ENCODE results near the gene PDE11A. TPM values are rescaled to one million over a fixed set of nuclear protein-coding genes. Genes with fewer than 3 reads are reported as not detected.

The PDE11A gene
- total RNA-seq, 1 experiment from 2014 or later = 0.13 TPM

DNA sequence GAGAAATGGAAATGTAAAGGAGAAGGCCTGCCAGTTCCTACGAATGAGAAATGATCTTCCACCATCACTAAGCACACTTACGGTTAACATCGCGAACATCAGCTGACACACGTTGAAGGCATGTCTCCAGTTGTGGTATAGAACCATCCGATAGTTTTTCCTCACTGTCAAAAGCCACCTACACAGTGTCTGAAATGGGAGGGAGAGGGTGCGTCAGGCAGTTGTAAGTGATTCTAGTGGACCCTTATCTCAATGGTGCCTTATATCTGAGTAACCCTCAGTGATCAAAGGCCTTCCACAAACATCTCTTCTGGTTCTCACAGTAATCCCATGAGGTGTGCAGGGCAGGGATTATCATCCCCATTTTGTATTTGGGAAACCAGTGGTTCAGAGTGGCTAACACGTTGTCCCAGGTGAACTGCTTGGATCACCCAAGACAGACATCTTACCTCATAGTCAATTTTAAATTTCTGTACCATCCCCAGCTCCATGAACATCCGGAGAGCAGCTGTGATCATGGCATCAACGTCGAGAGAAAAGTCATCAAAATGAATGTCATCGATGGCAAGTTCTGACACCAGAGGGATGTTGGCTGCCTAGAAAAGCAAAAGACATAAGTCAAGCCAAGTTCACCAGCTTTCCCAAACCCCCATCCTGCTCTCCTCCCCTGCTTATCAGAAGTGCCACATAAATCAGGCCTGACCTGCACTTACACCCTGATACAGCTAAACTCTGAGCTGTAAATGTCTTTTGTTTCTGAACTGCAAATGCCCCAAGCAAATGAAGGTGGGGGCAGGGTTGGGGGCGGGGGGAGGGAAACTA, 344.8 kb downstream of the PDE11A start:
- H3K27me3 ChIP-seq = peaks cover 5% of the 10 kb centered on the region; the same call in 1 of the 2 replicates
- no peak for DNase-seq
- no peaks in the 10 kb centered on the region for H3K9me3 ChIP-seq
- no peaks in the 10 kb centered on the region for H3K36me3 ChIP-seq
- no peak overlapping the region for H3K4me3 ChIP-seq

DNA sequence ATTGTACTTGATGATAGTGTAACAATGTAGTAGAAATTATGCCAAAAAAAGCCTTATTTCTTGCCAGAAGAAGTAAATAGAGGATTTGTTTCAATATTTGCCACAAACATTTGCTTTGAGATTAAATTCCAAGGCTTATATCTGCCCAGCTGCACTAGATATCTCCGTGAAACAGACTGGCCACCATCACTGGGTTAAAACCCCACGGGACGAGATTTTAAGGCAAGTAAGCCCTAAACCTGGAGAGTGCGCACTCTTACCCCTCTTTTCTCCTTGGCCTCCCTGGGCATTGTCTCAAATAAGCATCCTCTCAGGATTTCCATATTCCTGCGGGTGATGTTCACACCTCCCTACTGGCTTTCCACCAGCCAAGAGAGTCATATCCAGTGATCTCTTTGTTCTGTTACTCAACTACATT, 345.6 kb downstream of the PDE11A start:
- Histone ChIP-seq H3K4me3 (no peak overlapping the region), H3K9me3 (no peaks in the 10 kb centered on the region), H3K27me3 (peaks cover 5% of the 10 kb centered on the region; the same call in 1 of the 2 replicates), H3K36me3 (no peaks in the 10 kb centered on the region)
- DNase-seq = no peak

DNA sequence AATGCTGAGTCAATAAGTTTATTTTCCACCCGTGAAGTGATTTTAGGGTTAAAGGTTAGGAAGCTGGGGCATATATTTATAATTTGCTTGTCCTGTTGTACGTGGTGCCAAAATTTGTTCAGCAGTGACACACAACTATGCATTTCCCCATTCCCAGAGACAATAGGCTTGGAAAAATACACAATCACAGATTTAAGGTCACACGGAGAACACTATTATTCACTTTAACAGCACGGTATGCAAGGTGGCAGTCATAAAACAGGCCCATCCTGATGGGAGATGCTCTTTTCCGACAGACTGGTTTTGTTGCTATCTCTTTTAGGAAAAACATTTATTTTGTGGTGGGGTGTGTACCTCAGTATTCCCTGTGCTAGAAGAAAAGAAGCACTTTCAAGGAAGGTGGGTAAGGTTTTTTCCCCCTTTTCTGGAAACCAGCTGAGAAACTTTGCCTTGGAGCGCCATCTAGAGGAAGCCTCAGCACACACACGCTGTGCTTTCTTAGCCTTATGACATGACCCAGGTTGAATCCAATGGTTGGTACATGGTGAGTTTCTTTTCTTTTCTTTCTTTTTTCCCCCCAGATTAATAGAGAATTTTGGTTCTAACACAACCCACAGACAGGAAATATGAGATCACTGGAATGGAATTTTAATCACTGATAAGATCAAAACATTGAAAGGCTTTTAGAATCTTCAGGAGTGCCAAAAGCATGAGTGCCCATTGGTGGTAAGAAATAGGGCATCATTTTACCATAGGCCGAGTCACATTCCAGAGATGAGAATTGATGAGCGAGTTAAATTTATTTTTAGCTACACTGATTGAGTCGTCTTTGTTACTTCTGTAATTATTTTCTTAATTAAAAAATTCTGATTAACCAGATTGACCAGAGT, 347.9 kb downstream of the PDE11A start:
- Histone ChIP-seq H3K9me3 (no peaks in the 10 kb centered on the region), H3K27me3 (peaks cover 5% of the 10 kb centered on the region; the same call in 1 of the 2 replicates), H3K36me3 (no peaks in the 10 kb centered on the region), H3K4me3 (no peak overlapping the region)
- peak; percentile 11 for DNase-seq

DNA sequence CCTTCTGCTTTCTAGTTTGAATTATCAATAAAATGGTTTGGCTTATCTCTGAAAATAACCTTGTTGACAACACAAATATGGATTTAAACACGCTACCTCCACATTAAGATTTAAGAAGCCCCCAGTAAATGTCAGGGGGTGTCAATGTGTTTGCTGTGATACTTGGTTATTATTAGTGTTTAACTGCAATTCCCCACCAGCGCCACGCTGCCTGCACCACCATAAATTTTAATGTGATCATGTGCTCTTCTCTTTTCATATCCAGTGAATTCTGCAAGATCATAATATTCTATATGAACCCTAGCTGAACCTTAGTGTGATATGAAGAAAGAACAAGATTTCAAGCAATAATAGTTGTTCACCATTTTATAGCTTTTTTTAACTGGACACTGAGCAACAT, 349.3 kb downstream of the PDE11A start:
- Histone ChIP-seq H3K27me3 (no peaks in the 10 kb centered on the region; the same call in 1 of the 2 replicates), H3K4me3 (no peak overlapping the region), H3K9me3 (no peaks in the 10 kb centered on the region), H3K36me3 (no peaks in the 10 kb centered on the region)
- DNase-seq = no peak

DNA sequence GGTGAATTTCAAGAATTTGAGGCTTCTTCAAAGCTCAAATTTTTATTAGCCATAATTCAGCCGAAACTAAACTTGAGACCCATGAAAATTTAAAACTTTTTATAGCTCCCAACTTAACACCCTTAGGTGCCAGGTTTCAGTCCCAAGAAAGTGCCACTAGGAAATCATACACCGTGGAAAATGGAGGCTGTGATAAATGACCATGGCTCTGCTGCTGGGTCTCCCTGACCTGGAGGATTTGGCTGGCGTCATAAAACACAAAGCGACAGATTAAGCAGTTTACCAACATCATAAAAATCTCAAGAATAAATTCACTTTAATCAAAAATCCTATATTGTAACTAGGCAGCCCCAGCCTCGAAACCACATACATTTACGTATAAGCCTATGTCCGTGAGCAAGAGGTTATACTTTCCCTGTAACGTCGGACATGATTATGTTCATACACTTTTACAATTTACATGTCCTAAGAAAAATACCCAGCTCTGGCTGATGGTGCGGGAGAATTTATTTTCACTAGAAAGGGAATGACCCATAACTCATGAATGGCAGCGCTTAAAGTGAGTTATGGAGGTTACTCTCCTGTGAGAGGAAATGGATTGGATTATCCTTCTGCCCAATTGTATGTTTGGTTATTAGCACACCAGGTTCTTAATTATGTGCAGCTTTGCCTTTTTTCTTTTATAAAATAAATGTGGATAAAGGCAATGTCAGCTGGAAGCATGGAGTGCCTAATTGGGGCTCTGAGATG, 350.6 kb downstream of the PDE11A start:
- no peak for DNase-seq
- H3K27me3 ChIP-seq = no peaks in the 10 kb centered on the region; the same call in 1 of the 2 replicates
- no peaks in the 10 kb centered on the region for H3K9me3 ChIP-seq
- H3K4me3 ChIP-seq = no peak overlapping the region
- no peaks in the 10 kb centered on the region for H3K36me3 ChIP-seq

DNA sequence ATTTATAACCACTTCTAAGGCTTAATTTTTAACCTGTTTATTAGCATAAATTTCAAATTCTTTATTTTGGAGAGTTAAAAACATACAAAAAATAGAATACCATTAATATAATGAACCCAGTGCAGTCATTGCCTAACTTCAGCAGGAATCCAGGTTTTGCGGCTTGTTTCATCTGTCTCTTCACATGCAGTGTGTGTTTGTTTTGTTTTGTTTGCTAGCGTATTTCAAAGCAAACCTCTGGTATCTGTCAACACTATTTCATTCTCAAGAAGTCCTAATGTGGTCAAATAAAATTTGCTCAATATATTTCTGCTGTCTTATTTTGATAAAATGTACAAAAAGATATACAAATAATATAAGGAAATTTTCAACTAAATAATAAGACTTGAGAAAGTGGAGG, 351.5 kb downstream of the PDE11A start:
- Histone ChIP-seq H3K9me3 (no peaks in the 10 kb centered on the region), H3K27me3 (no peaks in the 10 kb centered on the region; the same call in 1 of the 2 replicates), H3K4me3 (no peak overlapping the region), H3K36me3 (no peaks in the 10 kb centered on the region)
- no peak for DNase-seq

DNA sequence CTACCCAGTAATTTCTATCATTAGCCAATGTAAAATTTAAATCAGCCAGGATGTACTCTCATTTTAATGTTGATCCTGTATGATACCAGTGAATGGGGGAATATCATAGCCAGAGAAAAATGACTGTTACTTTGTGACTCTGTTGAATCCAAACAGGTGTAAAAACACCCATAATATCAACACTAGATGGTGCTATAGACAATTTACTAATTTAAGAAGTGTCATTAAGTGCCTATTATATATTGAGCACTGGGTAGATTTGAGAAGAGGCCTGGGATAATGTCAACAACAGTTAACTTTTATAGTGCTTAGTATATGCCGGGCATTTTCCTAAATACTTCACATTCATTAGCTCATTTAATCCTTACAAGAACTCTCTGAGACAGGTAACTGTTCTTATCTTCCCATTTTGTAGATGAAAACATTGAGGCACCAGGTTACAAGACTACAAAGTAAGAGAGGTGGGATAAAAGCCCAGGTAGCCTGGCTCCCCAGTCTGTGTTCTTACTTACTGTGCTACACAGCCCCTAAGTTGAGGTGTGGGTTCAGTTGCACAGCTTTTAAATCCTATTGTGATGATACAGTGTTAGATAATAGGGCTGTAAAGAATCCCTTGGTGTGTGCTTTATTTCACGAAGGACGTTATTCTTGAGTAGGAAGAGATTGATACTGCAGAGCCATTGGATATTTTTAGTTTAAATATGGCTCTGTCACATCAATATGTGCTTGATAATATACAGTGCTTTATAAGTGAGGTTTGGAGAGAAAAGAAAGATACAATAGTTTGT, 354.6 kb downstream of the PDE11A start:
- no peak for DNase-seq
- Histone ChIP-seq H3K27me3 (no peaks in the 10 kb centered on the region; the same call in 1 of the 2 replicates), H3K9me3 (no peaks in the 10 kb centered on the region), H3K4me3 (no peak overlapping the region), H3K36me3 (no peaks in the 10 kb centered on the region)

DNA sequence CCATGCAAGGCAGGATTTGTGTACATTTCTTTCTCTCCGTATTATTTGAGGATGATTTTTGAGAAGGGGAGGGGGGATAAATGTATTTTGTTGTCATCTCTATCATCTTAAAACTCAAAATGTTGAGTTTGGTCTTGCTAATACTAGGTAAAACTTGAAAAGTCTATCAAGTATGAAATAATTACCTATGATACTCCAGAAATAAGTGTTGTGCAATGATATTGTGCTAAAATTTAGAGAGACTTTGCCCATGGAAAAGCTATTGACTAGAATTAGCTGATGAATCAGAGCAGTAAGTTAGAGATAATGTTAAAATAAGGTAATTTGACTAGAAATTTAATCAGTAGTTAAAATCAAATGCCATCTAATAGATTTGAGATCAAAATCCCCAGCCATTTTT, 356.1 kb downstream of the PDE11A start:
- no peaks in the 10 kb centered on the region; the same call in 1 of the 2 replicates for H3K27me3 ChIP-seq
- no peaks in the 10 kb centered on the region for H3K9me3 ChIP-seq

DNA sequence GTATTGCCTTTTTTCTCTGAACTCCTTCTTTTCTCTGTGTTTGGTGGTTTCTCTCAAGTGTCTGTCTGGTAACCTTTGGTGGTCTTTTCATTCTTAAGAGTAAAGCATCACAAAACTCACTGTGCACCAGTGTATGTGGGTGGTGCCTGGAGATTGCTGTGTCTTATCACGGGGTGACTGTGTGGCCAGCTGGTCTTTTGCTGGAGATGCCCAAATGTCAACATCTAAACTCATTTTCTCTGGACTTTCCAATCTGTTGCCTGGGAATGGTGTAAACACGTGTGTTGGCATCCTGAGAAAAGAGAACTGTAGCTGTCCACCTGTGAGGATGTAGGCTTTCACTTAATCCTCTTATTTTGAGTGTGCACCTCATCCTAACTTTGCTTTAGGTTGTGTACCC, 356.8 kb downstream of the PDE11A start:
- no peak overlapping the region for H3K4me3 ChIP-seq
- no peaks in the 10 kb centered on the region for H3K9me3 ChIP-seq
- DNase-seq = no peak
- H3K36me3 ChIP-seq = no peaks in the 10 kb centered on the region
- no peaks in the 10 kb centered on the region for H3K27me3 ChIP-seq

More for the DNA sequence above, 356.1 kb downstream of the PDE11A start:
- no peak for DNase-seq
- H3K4me3 ChIP-seq = no peak overlapping the region
- no peaks in the 10 kb centered on the region for H3K36me3 ChIP-seq

DNA sequence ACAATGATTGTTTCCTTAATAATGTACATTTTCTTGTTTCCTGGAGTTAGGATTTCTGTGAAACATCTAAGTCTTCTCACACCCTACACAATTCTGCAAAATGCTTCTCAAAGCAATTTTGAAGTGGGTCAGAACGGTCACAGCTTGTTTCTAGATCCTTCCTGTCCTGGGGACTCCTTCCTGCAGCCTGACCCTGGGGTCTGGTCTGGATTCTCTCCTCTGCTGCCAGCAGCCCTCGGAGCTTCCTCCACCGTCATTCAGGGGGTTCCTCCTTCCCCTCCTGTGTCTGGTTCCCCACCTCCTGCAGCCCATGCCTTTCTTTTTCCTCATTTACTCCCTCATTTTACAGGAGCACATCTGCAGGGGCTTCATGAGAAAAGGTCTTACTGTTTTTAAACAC, 357.9 kb downstream of the PDE11A start:
- Histone ChIP-seq H3K36me3 (no peaks in the 10 kb centered on the region), H3K27me3 (no peaks in the 10 kb centered on the region), H3K4me3 (no peak overlapping the region), H3K9me3 (no peaks in the 10 kb centered on the region)
- no peak for DNase-seq

DNA sequence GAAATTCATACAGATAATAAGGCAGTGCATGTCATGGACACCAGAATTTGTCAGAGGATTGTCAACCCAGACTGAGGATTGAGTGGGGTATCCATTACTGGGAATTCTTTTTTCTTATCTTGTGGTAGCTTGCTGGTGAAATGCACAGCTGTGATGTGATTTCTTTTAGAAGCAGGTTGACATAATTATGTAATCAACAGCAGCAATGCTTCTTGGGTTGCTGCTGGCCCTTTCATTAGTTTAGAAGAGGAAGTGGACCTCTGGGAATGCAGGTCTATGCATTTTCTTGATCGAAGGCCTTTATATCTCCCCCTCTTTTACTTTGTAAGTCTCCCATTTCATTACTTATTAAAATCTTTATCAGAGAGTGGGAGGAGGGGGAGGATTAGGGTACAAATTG, 360.1 kb downstream of the PDE11A start:
- Histone ChIP-seq H3K27me3 (no peaks in the 10 kb centered on the region), H3K36me3 (no peaks in the 10 kb centered on the region), H3K4me3 (no peak overlapping the region), H3K9me3 (no peaks in the 10 kb centered on the region)
- no peak for DNase-seq

DNA sequence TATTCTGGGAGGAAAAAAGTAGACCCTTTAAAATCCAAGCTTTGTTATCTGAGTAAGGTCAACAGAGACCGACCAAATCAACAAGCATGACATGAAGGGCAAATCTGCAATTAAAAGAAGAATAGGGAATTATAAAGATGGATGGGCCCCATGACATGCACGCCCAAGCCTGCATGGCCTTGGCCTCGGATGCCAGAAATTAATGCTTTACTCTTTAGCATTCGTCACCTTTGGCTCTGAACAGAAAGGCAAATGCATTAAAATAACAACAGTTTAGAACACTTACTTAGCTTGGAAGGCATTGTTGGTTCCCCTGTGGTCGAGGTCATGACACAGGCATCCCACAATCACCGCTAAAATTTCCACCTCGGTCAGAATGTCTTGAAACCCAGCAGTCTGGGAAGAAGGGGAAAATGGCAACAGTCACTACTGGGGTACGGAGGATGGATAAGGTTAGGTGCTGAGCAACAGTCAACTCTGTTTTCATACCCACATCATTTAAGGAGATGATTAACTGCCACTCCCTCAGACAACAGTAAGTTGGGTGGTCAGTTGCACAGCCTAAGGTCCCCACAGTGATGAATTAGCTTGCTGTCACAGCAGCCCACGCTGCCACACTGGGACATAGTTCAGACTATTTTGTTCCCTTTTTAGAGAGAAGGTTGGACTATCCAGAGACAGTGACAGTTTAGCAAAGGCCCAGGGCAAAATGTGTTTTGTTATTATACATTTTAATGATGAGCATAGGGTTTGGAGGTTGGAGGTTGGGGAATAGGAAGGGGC, 360.9 kb downstream of the PDE11A start:
- Histone ChIP-seq H3K4me3 (no peak overlapping the region), H3K27me3 (no peaks in the 10 kb centered on the region), H3K36me3 (no peaks in the 10 kb centered on the region), H3K9me3 (no peaks in the 10 kb centered on the region)
- DNase-seq = no peak

DNA sequence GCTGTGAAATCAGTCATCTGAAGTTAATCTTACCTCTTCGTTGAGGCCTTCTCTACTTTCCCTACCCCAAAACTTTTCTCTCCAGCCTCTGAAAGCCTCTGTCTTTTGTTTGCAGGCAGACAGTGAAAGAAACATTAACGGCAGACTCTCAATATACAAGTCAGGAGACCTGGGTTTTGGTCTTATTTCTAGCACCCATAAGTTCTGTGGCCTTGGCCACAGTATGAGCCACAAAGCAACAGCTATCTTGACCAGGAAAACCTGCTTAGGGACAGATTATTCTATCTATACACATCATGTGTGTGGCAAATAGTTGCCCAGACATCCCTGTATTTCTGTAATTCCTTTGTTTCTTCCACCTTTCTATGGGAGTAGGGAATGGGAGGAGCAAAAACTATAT, 361.7 kb downstream of the PDE11A start:
- no peak overlapping the region for H3K4me3 ChIP-seq
- DNase-seq = no peak
- H3K9me3 ChIP-seq = no peaks in the 10 kb centered on the region
- H3K36me3 ChIP-seq = no peaks in the 10 kb centered on the region
- H3K27me3 ChIP-seq = no peaks in the 10 kb centered on the region

DNA sequence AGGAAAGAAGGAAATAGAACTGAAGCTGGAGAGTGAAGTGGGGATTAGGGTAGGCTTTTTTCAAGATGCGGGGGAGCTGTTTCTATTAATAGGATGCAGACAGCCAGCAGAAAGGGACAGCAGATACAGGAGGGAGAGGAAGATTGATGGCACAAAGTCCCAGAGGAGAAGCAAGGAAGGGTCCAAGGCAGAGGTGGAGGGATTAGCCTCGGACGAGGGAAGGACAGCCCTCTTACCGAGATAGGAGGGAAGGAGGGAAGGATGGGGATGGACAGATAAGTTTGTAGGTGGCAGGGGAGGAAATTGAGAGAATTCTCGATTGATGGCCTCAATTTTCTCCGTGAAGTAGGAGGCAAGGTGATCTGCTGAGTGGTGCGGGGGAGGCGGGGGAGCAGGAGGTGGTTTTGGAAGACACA, 362.6 kb downstream of the PDE11A start:
- DNase-seq = no peak
- Histone ChIP-seq H3K9me3 (no peaks in the 10 kb centered on the region), H3K4me3 (no peak overlapping the region), H3K27me3 (no peaks in the 10 kb centered on the region), H3K36me3 (no peaks in the 10 kb centered on the region)

DNA sequence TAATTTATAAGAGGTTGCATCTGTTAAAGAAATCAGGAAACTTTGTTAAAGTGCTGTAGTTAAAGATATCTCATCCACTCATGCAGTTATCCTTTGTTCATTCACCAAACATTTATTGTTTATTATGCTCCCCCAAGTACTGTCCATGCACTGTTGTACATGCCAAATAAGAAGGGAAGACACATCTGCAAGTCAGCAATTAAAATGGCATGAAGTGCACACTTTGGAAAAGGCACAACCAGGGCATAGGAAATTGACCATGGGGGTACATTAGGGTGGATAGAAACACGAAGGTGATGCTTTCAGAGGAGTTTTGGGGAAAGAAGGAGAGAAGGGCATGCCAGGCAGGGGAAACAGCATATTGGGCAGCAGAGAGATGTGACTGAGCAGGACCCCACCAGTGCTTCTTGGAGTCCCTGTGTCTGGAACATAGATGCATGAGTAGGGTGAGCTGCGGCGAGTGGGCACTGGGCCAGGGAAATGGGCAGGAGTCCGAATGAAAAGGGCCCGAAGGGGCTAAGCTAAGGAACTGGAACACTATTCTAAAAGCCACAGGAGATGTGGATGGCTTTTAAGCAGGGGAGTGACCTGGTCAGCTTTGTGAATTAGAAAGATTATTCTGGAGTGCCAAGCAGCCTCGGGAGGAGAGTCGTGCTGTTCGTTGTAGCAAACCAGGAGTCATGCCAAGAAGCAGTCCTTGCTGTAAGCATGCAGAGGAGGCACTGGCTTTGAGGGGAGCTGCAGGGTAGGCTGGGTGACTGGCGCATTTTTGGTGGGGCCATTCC, 363.7 kb downstream of the PDE11A start:
- Histone ChIP-seq H3K27me3 (no peaks in the 10 kb centered on the region), H3K36me3 (no peaks in the 10 kb centered on the region), H3K4me3 (no peak overlapping the region), H3K9me3 (no peaks in the 10 kb centered on the region)
- DNase-seq = no peak
